SK-N-MC (cell line): Measurements from ENCODE around the gene LIX1.

Experiments used
- EZH2 ChIP-seq: fragments of 200-600 bp; sonication (generic); IDR thresholded peaks from one replicate; pipeline ENCODE4 v1.6.1; 2017; ENCODE audit warnings: antibody characterized with exemption
- FOXP2 ChIP-seq: optimal IDR thresholded peaks from 2 replicates; pipeline ENCODE3; 2011; ENCODE audit warnings: mild to moderate bottlenecking, moderate library complexity; ENCODE audit not compliant: insufficient read depth; ENCODE audit errors: extremely low read length, control extremely low read depth
- POLR2AphosphoS5 ChIP-seq: IDR thresholded peaks from 2 replicates; pipeline ENCODE4 v1.6.1; 2012; ENCODE audit warnings: mild to moderate bottlenecking, low read depth, low read length, borderline replicate concordance

DNA sequence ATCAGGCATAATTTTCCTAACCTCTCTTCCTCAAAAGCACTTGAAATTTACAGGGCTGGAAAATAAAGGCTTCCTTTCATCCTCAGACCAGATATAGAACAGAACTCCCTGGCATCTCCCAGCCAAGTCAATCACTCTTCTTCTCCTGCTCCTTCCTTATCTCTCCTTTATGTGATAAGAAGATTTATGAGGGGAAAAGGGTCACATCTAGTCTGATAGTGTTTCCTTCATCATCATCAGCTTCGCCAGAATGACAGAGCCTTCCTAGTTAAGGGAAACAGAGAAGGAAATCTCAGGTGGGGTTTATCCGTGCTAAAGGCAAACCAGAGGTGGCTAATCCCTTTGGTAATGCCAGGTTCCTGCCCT lies 36.2 kb downstream of the LIX1 start:
- TF ChIP-seq EZH2, result no peak
- no peak for TF ChIP-seq POLR2AphosphoS5
- no peak for TF ChIP-seq FOXP2
